ENCODE data around the gene A4GNT.

GRCh38 chr3:138078901-138079344, 53.3 kb downstream of the A4GNT start:
- no peak for TF ChIP-seq CTCF (IDR thresholded peaks at IDR 0.05)
- TF ChIP-seq EP300 (IDR thresholded peaks at IDR 0.05), result no peak
